GM10266 (cell line): ENCODE measurements around the gene CACNG5.

Experiments
- DNase-seq: peaks from one replicate; pipeline ENCODE4 v3.0.0; 2012; ENCODE audit errors: extremely low spot score
- TF ChIP-seq, protein P1 (sequence below): IDR thresholded peaks from 2 replicates; pipeline ENCODE4 v1.5.1; 2012; ENCODE audit warnings: mild to moderate bottlenecking, low read depth; ENCODE audit not compliant: control insufficient read depth, insufficient read depth; ENCODE audit errors: missing control alignments

CACNG5 gene

DNA sequence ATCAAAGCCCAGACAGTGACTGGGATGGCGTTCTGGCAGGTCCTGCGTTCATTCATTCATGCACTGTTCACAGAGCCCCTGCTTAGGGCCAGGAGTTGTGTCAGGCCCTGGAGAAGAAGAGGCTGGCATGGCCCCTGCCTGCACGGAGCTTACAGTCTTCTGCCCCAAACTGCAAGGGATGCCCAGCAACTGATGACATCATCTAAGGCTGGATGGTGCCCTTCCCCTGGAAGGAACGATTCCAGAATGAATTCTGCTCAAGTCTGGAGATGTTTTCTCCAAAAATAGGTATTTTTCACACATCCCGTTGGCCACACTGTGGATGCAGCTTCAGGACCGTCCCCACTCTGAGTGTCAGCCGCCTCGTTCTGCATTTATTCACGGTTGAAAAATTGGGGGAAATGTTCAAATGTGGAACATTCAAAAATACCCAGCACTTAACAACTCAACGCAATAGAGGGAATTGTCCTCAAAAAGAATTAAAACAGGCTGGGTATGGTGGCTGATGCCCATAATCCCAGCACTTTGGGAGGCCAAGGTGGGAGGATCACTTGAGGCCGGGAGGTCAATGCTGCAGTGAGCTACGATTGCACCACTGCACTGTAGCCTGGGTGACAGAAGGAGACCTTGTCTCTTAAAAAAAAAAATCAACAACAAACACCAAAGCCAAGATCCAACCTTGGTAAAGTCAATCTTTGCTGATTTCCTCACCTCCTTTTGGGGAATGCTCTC lies 23.8 kb upstream of the CACNG5 start:
- TF ChIP-seq, protein P1, sequence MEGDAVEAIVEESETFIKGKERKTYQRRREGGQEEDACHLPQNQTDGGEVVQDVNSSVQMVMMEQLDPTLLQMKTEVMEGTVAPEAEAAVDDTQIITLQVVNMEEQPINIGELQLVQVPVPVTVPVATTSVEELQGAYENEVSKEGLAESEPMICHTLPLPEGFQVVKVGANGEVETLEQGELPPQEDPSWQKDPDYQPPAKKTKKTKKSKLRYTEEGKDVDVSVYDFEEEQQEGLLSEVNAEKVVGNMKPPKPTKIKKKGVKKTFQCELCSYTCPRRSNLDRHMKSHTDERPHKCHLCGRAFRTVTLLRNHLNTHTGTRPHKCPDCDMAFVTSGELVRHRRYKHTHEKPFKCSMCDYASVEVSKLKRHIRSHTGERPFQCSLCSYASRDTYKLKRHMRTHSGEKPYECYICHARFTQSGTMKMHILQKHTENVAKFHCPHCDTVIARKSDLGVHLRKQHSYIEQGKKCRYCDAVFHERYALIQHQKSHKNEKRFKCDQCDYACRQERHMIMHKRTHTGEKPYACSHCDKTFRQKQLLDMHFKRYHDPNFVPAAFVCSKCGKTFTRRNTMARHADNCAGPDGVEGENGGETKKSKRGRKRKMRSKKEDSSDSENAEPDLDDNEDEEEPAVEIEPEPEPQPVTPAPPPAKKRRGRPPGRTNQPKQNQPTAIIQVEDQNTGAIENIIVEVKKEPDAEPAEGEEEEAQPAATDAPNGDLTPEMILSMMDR: no peak
- DNase-seq: no peak

DNA sequence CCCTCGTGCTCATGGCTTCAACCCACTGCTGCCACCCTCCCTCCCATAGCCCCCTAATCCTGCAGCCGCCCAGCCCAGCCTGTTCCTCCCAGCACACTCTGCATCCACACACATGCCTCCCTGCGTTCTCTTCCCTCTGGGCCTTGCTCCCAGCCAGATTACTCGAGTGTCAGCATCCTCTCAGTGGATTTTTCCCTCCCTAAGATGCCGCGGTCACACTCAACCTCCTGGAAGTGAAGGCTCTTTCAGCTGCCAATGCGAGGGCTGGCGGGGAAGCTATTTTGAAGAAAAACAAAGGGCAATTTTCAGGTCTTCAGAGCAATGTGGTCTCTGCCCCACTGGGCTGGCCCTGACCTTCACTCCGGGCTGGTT lies 23.2 kb upstream of the CACNG5 start:
- DNase-seq: no peak
- TF ChIP-seq, protein P1: no peak

DNA sequence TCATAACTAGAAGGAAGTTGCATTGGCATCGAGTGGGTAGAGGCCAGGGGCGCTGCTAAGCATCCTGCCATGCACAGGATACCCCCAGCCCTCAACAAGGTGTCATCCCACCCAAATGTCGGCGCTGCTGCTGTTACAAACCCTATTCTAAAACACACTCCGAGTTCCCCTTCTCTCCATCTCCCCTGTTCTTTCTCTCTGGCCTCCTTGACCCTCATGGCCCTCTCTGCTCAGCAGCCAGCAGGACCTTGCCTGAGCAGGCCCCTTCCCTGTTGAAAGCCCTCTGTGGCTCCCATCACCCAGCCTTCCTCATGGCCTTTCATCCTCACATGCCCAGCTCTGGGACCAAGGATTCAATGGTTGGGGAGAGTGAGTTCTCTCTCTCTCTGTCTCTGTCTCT lies 22.3 kb upstream of the CACNG5 start:
- TF ChIP-seq, protein P1: no peak

DNA sequence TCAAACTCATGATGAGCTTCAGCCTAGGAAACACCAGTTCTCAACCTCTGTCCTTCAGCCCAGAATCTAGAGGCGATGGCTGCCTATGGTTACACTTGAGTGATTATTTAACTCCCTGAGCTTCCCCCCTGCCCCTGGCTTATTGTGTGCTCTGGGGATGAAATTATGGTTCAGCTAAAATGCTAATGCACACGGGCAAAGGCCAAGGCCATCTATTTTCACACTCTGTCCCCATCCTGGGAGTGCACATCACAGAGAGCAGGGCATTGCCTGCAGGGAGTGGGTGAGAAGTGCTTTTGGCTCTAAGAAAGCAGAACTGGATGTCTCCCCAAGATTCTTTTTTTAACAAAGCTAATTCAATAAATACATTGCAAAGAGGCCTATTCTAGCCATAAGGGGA lies 21.6 kb upstream of the CACNG5 start:
- DNase-seq: no peak
- TF ChIP-seq, protein P1: no peak

More for the DNA sequence above, 22.3 kb upstream of the CACNG5 start:
- DNase-seq: no peak

DNA sequence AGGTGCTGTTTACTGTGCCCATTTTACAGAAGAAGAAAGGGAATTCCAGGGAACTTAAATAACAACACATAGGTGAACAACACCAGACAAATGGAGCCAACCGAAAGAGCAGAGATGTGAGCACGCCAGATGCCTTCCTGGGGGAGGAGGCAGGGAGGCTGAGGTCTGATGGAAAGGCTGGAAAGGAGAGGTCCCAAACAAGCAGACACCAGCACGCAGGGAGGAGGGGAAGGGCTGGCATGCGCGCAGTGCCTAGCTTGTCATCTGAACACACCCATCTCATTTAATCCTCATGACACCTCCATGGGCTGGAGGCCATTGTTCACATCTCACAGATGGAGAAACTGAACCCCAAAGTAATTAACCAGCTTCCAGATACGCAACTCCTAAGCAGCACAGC lies 20.9 kb upstream of the CACNG5 start:
- DNase-seq: no peak
- TF ChIP-seq, protein P1: no peak

DNA sequence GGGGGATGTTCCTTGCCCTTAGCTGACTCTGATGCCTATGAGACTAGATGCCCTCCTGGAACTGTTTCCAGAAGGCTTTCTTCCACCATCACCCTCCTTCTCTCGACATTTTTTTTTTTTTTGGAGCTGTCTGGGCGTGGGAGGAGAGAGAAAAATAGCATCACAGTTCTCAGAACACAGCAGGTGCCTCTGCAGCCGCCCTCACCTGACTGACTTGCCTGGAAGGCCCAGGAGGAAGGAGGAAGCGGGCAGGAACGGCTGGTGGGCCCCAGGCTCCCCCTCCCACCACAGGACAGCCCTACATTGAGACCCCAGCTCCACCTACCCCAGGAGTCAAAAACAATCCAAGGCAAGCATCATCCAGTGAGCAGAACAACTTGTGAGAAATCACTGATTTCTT lies 20.3 kb upstream of the CACNG5 start:
- TF ChIP-seq, protein P1: no peak

GRCh38 chr17:66817750-66818149 lies 17.2 kb upstream of the CACNG5 start:
- TF ChIP-seq, protein P1: no peak

More for the DNA sequence above, 20.3 kb upstream of the CACNG5 start:
- DNase-seq: no peak

More at GRCh38 chr17:66817750-66818149, 17.2 kb upstream of the CACNG5 start:
- DNase-seq: no peak
